Left lung (tissue), 10 donors: ENCODE data around the gene NEIL1. TPM values are rescaled to one million over a fixed set of nuclear protein-coding genes. Genes with fewer than 3 reads are reported as not detected.

Experiments
- ATAC-seq: fragments of 200-7000 bp; cut with Tn5 transposase; one replicate; pipeline ENCODE4 v1.9.1; 2020; ENCODE audit warnings: moderate library complexity
- DNase-seq, 4 donors: peaks; one replicate each; pipeline ENCODE4 v3.0.0-alpha.2; 2013 to 2020
- H3K27ac ChIP-seq, 2 donors: fragments of 200-600 bp; sonication (generic) in 1 of 2; one replicate each; pipeline versions ENCODE4 v1.5.0 to v1.8.0; 2020 to 2021
- H3K27me3 ChIP-seq, 2 donors: fragments of 200-600 bp; sonication (generic) in 1 of 2; one replicate each; pipeline versions ENCODE4 v1.5.0 to v1.8.0; 2020 to 2021
- H3K36me3 ChIP-seq, 2 donors: fragments of 200-600 bp; sonication (generic) in 1 of 2; one replicate each; pipeline versions ENCODE4 v1.5.0 to v1.8.0; 2020 to 2021
- H3K4me1 ChIP-seq, 2 donors: fragments of 200-600 bp; one replicate each; pipeline ENCODE4 v1.8.0; 2021
- H3K4me3 ChIP-seq, 2 donors: fragments of 200-600 bp; sonication (generic) in 1 of 2; one replicate each; pipeline versions ENCODE4 v1.5.0 to v1.8.0; 2020 to 2021; ENCODE audit warnings: mild to moderate bottlenecking in 1 of 2
- H3K9me3 ChIP-seq, 2 donors: fragments of 200-600 bp; sonication (generic) in 1 of 2; one replicate each; pipeline versions ENCODE4 v1.5.0 to v1.8.0; 2020 to 2021
- intact Hi-C, 2 donors: fragments of 100-400 bp; cut with DNase I; formaldehyde crosslinking; loops; one replicate each; pipeline versions ENCODE4 v1.11.2 to v1.14.2; 2022
- polyA plus RNA-seq, 6 donors: library from polyadenylated mRNA; unstranded; fragments of 120-200 nt; gene quantifications; one replicate each; pipeline ENCODE4 v1.2.1, GENCODE V29; 2013; ENCODE audit not compliant: insufficient read length in 6 of 6
- total RNA-seq, 2 donors: library from RNA; stranded (reverse); fragmentation: NEBNext Ultra II Directional; extraction: Animal tissue kit (Norgen Biotek cat#: 25700); gene quantifications; one replicate each; pipeline ENCODE4 v1.2.1, GENCODE V29; 2021
- TF ChIP-seq, protein P1 (sequence below), 2 donors: fragments of 200-600 bp; sonication (generic) in 1 of 2; IDR thresholded peaks; one replicate each; pipeline versions ENCODE4 v1.5.0 to v1.8.0; 2021; ENCODE audit warnings: antibody characterized with exemption in 2 of 2
- donor health status: DM: no; HTN: yes; CAD: no.
- donor health status: DM: no; HTN: no; CAD: no.

The NEIL1 gene
- total and polyA plus RNA-seq, 8 donors = 23.1 to 36.9 (median 31.8) TPM

GRCh38 chr15:75360391-75360790, 13.6 kb downstream of the NEIL1 start:
- Histone ChIP-seq H3K9me3 (no peaks in the 10 kb centered on the region), H3K4me1 (no peaks in the 10 kb centered on the region), H3K27ac (no peak overlapping the region), H3K36me3 (peaks cover 0 to 100% of the 10 kb centered on the region in 2 donors), H3K4me3 (no peak overlapping the region), H3K27me3 (no peaks in the 10 kb centered on the region)
- intact Hi-C loops = no loop called here
- ATAC-seq (no peak), DNase-seq (no peak)
- TF ChIP-seq, protein P1, sequence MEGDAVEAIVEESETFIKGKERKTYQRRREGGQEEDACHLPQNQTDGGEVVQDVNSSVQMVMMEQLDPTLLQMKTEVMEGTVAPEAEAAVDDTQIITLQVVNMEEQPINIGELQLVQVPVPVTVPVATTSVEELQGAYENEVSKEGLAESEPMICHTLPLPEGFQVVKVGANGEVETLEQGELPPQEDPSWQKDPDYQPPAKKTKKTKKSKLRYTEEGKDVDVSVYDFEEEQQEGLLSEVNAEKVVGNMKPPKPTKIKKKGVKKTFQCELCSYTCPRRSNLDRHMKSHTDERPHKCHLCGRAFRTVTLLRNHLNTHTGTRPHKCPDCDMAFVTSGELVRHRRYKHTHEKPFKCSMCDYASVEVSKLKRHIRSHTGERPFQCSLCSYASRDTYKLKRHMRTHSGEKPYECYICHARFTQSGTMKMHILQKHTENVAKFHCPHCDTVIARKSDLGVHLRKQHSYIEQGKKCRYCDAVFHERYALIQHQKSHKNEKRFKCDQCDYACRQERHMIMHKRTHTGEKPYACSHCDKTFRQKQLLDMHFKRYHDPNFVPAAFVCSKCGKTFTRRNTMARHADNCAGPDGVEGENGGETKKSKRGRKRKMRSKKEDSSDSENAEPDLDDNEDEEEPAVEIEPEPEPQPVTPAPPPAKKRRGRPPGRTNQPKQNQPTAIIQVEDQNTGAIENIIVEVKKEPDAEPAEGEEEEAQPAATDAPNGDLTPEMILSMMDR (IDR thresholded peaks at IDR 0.05) = no peak

GRCh38 chr15:75360856-75361255, 14.0 kb downstream of the NEIL1 start:
- H3K9me3 ChIP-seq = no peaks in the 10 kb centered on the region
- H3K4me1 ChIP-seq = no peaks in the 10 kb centered on the region
- intact Hi-C loops = no loop called here
- no peaks in the 10 kb centered on the region for H3K27me3 ChIP-seq
- H3K36me3 ChIP-seq = peaks cover 0 to 100% of the 10 kb centered on the region in 2 donors
- no peak overlapping the region for H3K4me3 ChIP-seq
- TF ChIP-seq, protein P1 (IDR thresholded peaks at IDR 0.05) = no peak
- H3K27ac ChIP-seq = no peak overlapping the region
- no peak for ATAC-seq
- DNase-seq = no peak

DNA sequence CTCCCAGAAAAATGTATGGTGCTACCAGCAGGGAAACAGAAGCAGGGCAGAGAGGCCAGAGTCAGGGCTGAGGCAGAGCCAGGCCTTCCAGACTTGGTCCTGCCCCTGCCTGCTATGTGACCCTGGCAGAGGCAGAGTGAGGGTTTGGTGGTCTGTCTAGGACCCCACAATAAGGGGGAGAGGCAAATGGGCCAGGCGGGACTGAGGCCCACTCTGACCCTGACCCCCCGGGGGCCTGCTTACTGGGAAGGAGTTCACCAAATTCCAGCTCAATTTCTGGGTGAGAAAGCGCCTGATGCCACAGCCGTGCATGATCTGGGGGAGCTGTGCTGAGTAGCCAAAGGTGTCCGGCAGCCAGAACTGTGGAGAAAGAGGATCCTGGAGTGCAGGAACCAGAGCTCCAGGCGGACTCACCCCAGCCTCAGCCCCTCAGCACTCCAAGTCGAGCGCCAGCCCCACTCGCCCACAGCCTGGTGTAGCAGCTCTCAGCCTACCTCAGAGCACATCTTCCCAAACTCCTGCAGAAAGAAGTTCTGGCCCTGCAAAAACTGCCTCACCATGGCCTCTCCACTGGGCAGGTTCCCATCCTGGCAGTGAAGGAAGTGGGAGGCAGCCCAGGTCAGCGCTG, 14.6 kb downstream of the NEIL1 start:
- Histone ChIP-seq H3K9me3 (no peaks in the 10 kb centered on the region), H3K4me3 (no peak overlapping the region), H3K36me3 (peaks cover 0 to 100% of the 10 kb centered on the region in 2 donors), H3K27ac (no peak overlapping the region), H3K4me1 (no peaks in the 10 kb centered on the region), H3K27me3 (no peaks in the 10 kb centered on the region)
- intact Hi-C loops = no loop called here
- no peak for DNase-seq
- TF ChIP-seq, protein P1 (IDR thresholded peaks at IDR 0.05) = no peak
- ATAC-seq = no peak

GRCh38 chr15:75361989-75362641, 15.3 kb downstream of the NEIL1 start:
- H3K27ac ChIP-seq = no peak overlapping the region
- no peak overlapping the region for H3K4me3 ChIP-seq
- no peaks in the 10 kb centered on the region for H3K27me3 ChIP-seq
- H3K36me3 ChIP-seq = peaks cover 0 to 100% of the 10 kb centered on the region in 2 donors
- no peak for ATAC-seq
- H3K4me1 ChIP-seq = peaks cover 0 to 3% of the 10 kb centered on the region in 2 donors
- H3K9me3 ChIP-seq = no peaks in the 10 kb centered on the region
- TF ChIP-seq, protein P1 (IDR thresholded peaks at IDR 0.05) = no peak
- DNase-seq = no peak
- intact Hi-C loops = no loop called here

- peaks cover 0 to 97% of the 10 kb centered on the region in 2 donors for H3K36me3 ChIP-seq
- H3K4me3 ChIP-seq = no peak overlapping the region
- no peak for DNase-seq
- H3K27ac ChIP-seq = no peak overlapping the region
- H3K27me3 ChIP-seq = no peaks in the 10 kb centered on the region
- TF ChIP-seq, protein P1 (IDR thresholded peaks at IDR 0.05) = no peak
- peaks cover 3 to 10% of the 10 kb centered on the region in 2 donors for H3K4me1 ChIP-seq
- no peaks in the 10 kb centered on the region for H3K9me3 ChIP-seq
- intact Hi-C loops = no loop called here
- ATAC-seq = no peak
Observed at GRCh38 chr15:75362642-75363249, 15.9 kb downstream of the NEIL1 start.
